GM23248 (cell line): ENCODE data around the gene GCLM. TPM values are rescaled to one million over a fixed set of nuclear protein-coding genes. Genes with fewer than 3 reads are reported as not detected.
"Not testable (repeated sequence)": the region's sequence is repeated elsewhere in the genome, so short reads cannot be mapped to it uniquely, and the experiment has no call there.

Experiments used
- DNase-seq: peaks from one replicate; pipeline ENCODE4 v3.0.0-alpha.2; 2015
- H2AFZ ChIP-seq: fragments of 200-600 bp; sonication (generic); 2 replicates; pipeline ENCODE4 v1.6.1; 2016; ENCODE audit warnings: antibody characterized with exemption
- H3F3A ChIP-seq: fragments of 200-600 bp; sonication (generic); 2 replicates; pipeline ENCODE4 v1.6.1; 2016; ENCODE audit warnings: mild to moderate bottlenecking, antibody characterized with exemption, mixed run types; ENCODE audit not compliant: insufficient read depth
- H3K27ac ChIP-seq: fragments of 200-600 bp; sonication (generic); 2 replicates; pipeline ENCODE4 v1.5.1; 2016; ENCODE audit warnings: mild to moderate bottlenecking
- H3K27me3 ChIP-seq: fragments of 200-600 bp; sonication (generic); replicated peaks from 2 replicates; pipeline ENCODE4 v1.6.1; 2016; ENCODE audit warnings: mild to moderate bottlenecking; ENCODE audit not compliant: insufficient read depth
- H3K36me3 ChIP-seq: fragments of 200-600 bp; sonication (generic); 2 replicates; pipeline ENCODE4 v1.6.1; 2016; ENCODE audit warnings: low read depth, mild to moderate bottlenecking
- H3K4me1 ChIP-seq: fragments of 200-600 bp; sonication (generic); 2 replicates; pipeline ENCODE4 v1.6.1; 2016; ENCODE audit warnings: mild to moderate bottlenecking; ENCODE audit not compliant: insufficient read depth
- H3K4me2 ChIP-seq: fragments of 200-600 bp; sonication (generic); one replicate; pipeline ENCODE4 v1.6.1; 2016; ENCODE audit warnings: mild to moderate bottlenecking; ENCODE audit not compliant: unreplicated experiment
- H3K4me3 ChIP-seq: fragments of 200-600 bp; sonication (generic); 2 replicates; pipeline ENCODE4 v1.5.1; 2016; ENCODE audit warnings: mild to moderate bottlenecking
- H3K79me2 ChIP-seq: fragments of 200-600 bp; sonication (generic); 2 replicates; pipeline ENCODE4 v1.6.1; 2016; ENCODE audit warnings: mild to moderate bottlenecking; ENCODE audit not compliant: insufficient read depth
- H3K9ac ChIP-seq: fragments of 200-600 bp; sonication (generic); 2 replicates; pipeline ENCODE4 v1.6.1; 2016; ENCODE audit warnings: mild to moderate bottlenecking
- H3K9me2 ChIP-seq: fragments of 200-600 bp; sonication (generic); 2 replicates; pipeline ENCODE4 v1.6.1; 2016; ENCODE audit warnings: mixed run types, mild to moderate bottlenecking, moderate library complexity; ENCODE audit not compliant: insufficient read depth
- H3K9me3 ChIP-seq: fragments of 200-600 bp; sonication (generic); one replicate; pipeline ENCODE4 v1.6.1; 2017; ENCODE audit warnings: low read depth
- H4K20me1 ChIP-seq: fragments of 200-600 bp; sonication (generic); 2 replicates; pipeline ENCODE4 v1.6.0; 2016; ENCODE audit not compliant: insufficient read depth
- EZH2 ChIP-seq: fragments of 200-600 bp; sonication (generic); IDR thresholded peaks from 2 replicates; pipeline ENCODE4 v1.6.1; 2018; ENCODE audit warnings: antibody characterized with exemption, mild to moderate bottlenecking; ENCODE audit not compliant: insufficient read depth, poor library complexity, severe bottlenecking
- EZH2phosphoT487 ChIP-seq: fragments of 200-600 bp; sonication (generic); IDR thresholded peaks from 2 replicates; pipeline ENCODE4 v1.6.1; 2018; ENCODE audit warnings: antibody characterized with exemption, moderate library complexity, mild to moderate bottlenecking, low read depth; ENCODE audit not compliant: insufficient read depth
- WGBS, 2 experiments: methylation state at CpG; one replicate each; pipeline ENCODE4 v1.1.6; 2015 to 2017; ENCODE audit warnings: low lambda C conversion rate in 2 of 2, low coverage in 1 of 2; ENCODE audit errors: missing lambda C conversion rate in 2 of 2; 5-methylcytosine and 5-hydroxymethylcytosine counted together
- in situ Hi-C: fragments of 300-500 bp; cut with MboI; formaldehyde crosslinking; loops from 2 replicates; pipeline ENCODE4 v1.15.0; 2020
- polyA plus RNA-seq: library from polyadenylated mRNA; unstranded; fragments of >200 nt; fragmentation: Nextera tagmentation; extraction: Ambion mirVana; gene quantifications from 2 replicates; pipeline ENCODE4 v1.2.1, GENCODE V29; 2016
- total RNA-seq: library from RNA; depleted of rRNA; stranded (reverse); fragments of >200 nt; shearing (Covaris generic); gene quantifications from 2 replicates; pipeline ENCODE4 v1.2.3, GENCODE V29; 2014

GCLM gene
- total and polyA plus RNA-seq, 2 experiments from 2014 or later = 32.7 to 69.0 TPM

DNA sequence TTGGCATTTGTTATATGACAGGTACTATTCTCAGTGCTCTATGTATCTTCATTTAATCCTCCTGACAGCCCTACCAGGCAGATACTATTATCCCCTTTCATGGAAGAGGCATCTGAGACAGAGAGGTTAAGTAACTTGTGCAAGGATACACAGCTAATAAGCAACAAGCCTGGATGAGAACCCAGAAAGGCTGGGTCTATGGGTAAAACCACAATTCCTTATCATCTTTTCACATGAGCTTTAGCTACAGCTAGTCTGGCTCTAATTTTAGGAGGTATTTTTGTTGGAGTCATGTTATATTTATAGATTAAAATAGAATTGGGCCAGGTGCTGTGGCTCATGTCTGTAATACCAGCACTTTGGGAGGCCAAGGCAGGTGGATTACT, 57.9 kb downstream of the GCLM start:
- no peaks in the 10 kb centered on the region for H3K36me3 ChIP-seq
- no peak overlapping the region for H3K4me2 ChIP-seq
- TF ChIP-seq EZH2phosphoT487 (no peak), EZH2 (no peak)
- no peaks in the 10 kb centered on the region for H4K20me1 ChIP-seq
- no peaks in the 10 kb centered on the region for H3K27me3 ChIP-seq
- DNase-seq = no peak
- H2AFZ ChIP-seq = no peak overlapping the region
- H3K4me1 ChIP-seq = peaks cover 7% of the 10 kb centered on the region; the same call in 1 of the 2 replicates
- no peaks in the 10 kb centered on the region for H3K79me2 ChIP-seq
- in situ Hi-C loops = no loop called here
- no peaks in the 10 kb centered on the region for H3K9me3 ChIP-seq
- H3K27ac ChIP-seq = no peak overlapping the region
- H3K4me3 ChIP-seq = no peak overlapping the region
- peaks cover 8% of the 10 kb centered on the region; the same call in 1 of the 2 replicates for H3F3A ChIP-seq
- no peak overlapping the region for H3K9ac ChIP-seq
- no peaks in the 10 kb centered on the region for H3K9me2 ChIP-seq

GRCh38 chr1:93850687-93851326, 58.4 kb downstream of the GCLM start:
- H3K9ac ChIP-seq, H3K4me2 ChIP-seq, H3K4me3 ChIP-seq, H3K79me2 ChIP-seq, in situ Hi-C loops, H3K27ac ChIP-seq, H3K27me3 ChIP-seq, H3K9me2 ChIP-seq, H3K36me3 ChIP-seq, H4K20me1 ChIP-seq, H3K9me3 ChIP-seq, H3K4me1 ChIP-seq, H2AFZ ChIP-seq: not testable (repeated sequence)
- peaks cover 11% of the 10 kb centered on the region for H3F3A ChIP-seq
- WGBS, 2 experiments = 18 to 19% methylated on average over 10 of the region's 10 CpGs
- peak; percentile 84 for DNase-seq

GRCh38 chr1:93848350-93848883, 60.8 kb downstream of the GCLM start:
- TF ChIP-seq EZH2phosphoT487 = no peak
- no peak for TF ChIP-seq EZH2
- Histone ChIP-seq H3K4me3 (peak overlapping the region; percentile 94), H3F3A (peaks cover 33% of the 10 kb centered on the region), H3K9me3 (no peaks in the 10 kb centered on the region), H3K27me3 (no peaks in the 10 kb centered on the region), H3K27ac (peak overlapping the region; percentile 98), H3K4me2 (peak overlapping the region; percentile 93), H2AFZ (peak overlapping the region; percentile 98), H3K9ac (peak overlapping the region; percentile 91), H3K36me3 (no peaks in the 10 kb centered on the region), H3K9me2 (no peaks in the 10 kb centered on the region), H4K20me1 (no peaks in the 10 kb centered on the region), H3K4me1 (peaks cover 24% of the 10 kb centered on the region), H3K79me2 (no peaks in the 10 kb centered on the region)
- no peak for DNase-seq
- WGBS, 2 experiments = 51% methylated on average over 4 of the region's 4 CpGs
- in situ Hi-C loops = loop anchor here (25.0 kb wide), 1 partner anchor 536 kb away; no protein-coding TSS in a partner anchor

GRCh38 chr1:93847811-93848288, 61.4 kb downstream of the GCLM start:
- H3K27me3 ChIP-seq = no peaks in the 10 kb centered on the region
- H3F3A ChIP-seq = peaks cover 39% of the 10 kb centered on the region
- peak overlapping the region; percentile 98 for H3K27ac ChIP-seq
- in situ Hi-C loops = loop anchor here (25.0 kb wide), 1 partner anchor 536 kb away; no protein-coding TSS in a partner anchor
- H3K4me2 ChIP-seq = peak overlapping the region; percentile 93
- 2% methylated on average over 14 to 36 of the region's 36 CpGs for WGBS, 2 experiments
- H3K9me2 ChIP-seq = no peaks in the 10 kb centered on the region
- no peaks in the 10 kb centered on the region for H4K20me1 ChIP-seq
- TF ChIP-seq EZH2phosphoT487 (no peak), EZH2 (no peak)
- peak overlapping the region; percentile 94 for H3K4me3 ChIP-seq
- H3K36me3 ChIP-seq = no peaks in the 10 kb centered on the region
- H3K79me2 ChIP-seq = no peaks in the 10 kb centered on the region
- peak; percentile 87 for DNase-seq
- H3K4me1 ChIP-seq = peaks cover 30% of the 10 kb centered on the region
- no peaks in the 10 kb centered on the region for H3K9me3 ChIP-seq
- H3K9ac ChIP-seq = peak overlapping the region; percentile 91
- peak overlapping the region; percentile 98 for H2AFZ ChIP-seq
